KMS-11 (cell line): Measurements from ENCODE around the gene ADGRG1.

ENCODE experiments used
- H2AFZ ChIP-seq: fragments of 200-600 bp; sonication (generic); 2 replicates; pipeline ENCODE4 v1.6.1; 2016; ENCODE audit warnings: antibody characterized with exemption, mixed run types, low read depth
- H3K27ac ChIP-seq: fragments of 200-600 bp; sonication (generic); 2 replicates; pipeline ENCODE4 v1.6.1; 2016; ENCODE audit warnings: mild to moderate bottlenecking, mixed run types
- H3K27me3 ChIP-seq: fragments of 200-600 bp; sonication (generic); 2 replicates; pipeline ENCODE4 v1.6.1; 2017; ENCODE audit warnings: mild to moderate bottlenecking, low read depth, mixed run types, moderate library complexity; ENCODE audit not compliant: insufficient read depth
- H3K36me3 ChIP-seq: fragments of 200-600 bp; sonication (generic); 2 replicates; pipeline ENCODE4 v1.6.1; 2017; ENCODE audit warnings: mild to moderate bottlenecking, mixed run types; ENCODE audit not compliant: insufficient read depth
- H3K4me1 ChIP-seq: fragments of 200-600 bp; sonication (generic); 2 replicates; pipeline ENCODE4 v1.6.1; 2016; ENCODE audit warnings: mild to moderate bottlenecking, low read depth, mixed run types; ENCODE audit not compliant: poor library complexity, severe bottlenecking
- H3K4me2 ChIP-seq: fragments of 200-600 bp; sonication (generic); 2 replicates; pipeline ENCODE4 v1.7.0; 2016; ENCODE audit warnings: mild to moderate bottlenecking, mixed run types
- H3K4me3 ChIP-seq: fragments of 200-600 bp; sonication (generic); IDR thresholded peaks from 2 replicates; pipeline ENCODE4 v1.6.1; 2017; ENCODE audit warnings: low read depth, low read length, mixed read lengths; ENCODE audit not compliant: insufficient read depth
- H3K79me2 ChIP-seq: fragments of 200-600 bp; sonication (generic); 2 replicates; pipeline ENCODE4 v1.6.1; 2016; ENCODE audit warnings: low read depth, mixed run types; ENCODE audit not compliant: insufficient read depth
- H3K9ac ChIP-seq: fragments of 200-600 bp; sonication (generic); 2 replicates; pipeline ENCODE4 v1.6.1; 2016; ENCODE audit warnings: mild to moderate bottlenecking, mixed run types
- H4K20me1 ChIP-seq: fragments of 200-600 bp; sonication (generic); 2 replicates; pipeline ENCODE4 v1.6.1; 2016; ENCODE audit warnings: mild to moderate bottlenecking, mixed run types; ENCODE audit not compliant: insufficient read depth
- CTCF ChIP-seq: fragments of 200-600 bp; sonication (generic); conservative IDR thresholded peaks from 2 replicates; pipeline ENCODE4 v1.6.1; 2017; ENCODE audit warnings: low read depth, mild to moderate bottlenecking, antibody characterized with exemption, low read length, moderate library complexity, mixed read lengths

ADGRG1 gene

GRCh38 chr16:57685633-57686032 lies 57.2 kb downstream of the ADGRG1 start:
- Histone ChIP-seq H3K4me1 (no peaks in the 10 kb centered on the region), H4K20me1 (no peaks in the 10 kb centered on the region), H3K36me3 (no peaks in the 10 kb centered on the region), H3K9ac (no peak overlapping the region), H3K27me3 (no peaks in the 10 kb centered on the region), H3K4me2 (no peak overlapping the region), H2AFZ (no peak overlapping the region), H3K27ac (no peak overlapping the region), H3K4me3 (no peak overlapping the region), H3K79me2 (no peaks in the 10 kb centered on the region)
- no peak for TF ChIP-seq CTCF

- H3K4me2 ChIP-seq: no peak overlapping the region
- no peak overlapping the region for H3K4me3 ChIP-seq
- no peak overlapping the region for H3K27ac ChIP-seq
- no peak for TF ChIP-seq CTCF
- no peak overlapping the region for H2AFZ ChIP-seq
- H4K20me1 ChIP-seq: no peaks in the 10 kb centered on the region
- H3K36me3 ChIP-seq: no peaks in the 10 kb centered on the region
- H3K9ac ChIP-seq: no peak overlapping the region
- no peaks in the 10 kb centered on the region for H3K4me1 ChIP-seq
- no peaks in the 10 kb centered on the region for H3K79me2 ChIP-seq
- H3K27me3 ChIP-seq: no peaks in the 10 kb centered on the region
These were observed 58.1 kb downstream of the ADGRG1 start for GRCh38 chr16:57686577-57686976.

- no peak overlapping the region for H3K9ac ChIP-seq
- H3K27me3 ChIP-seq: no peaks in the 10 kb centered on the region
- H3K4me2 ChIP-seq: no peak overlapping the region
- TF ChIP-seq CTCF: no peak
- no peaks in the 10 kb centered on the region for H3K36me3 ChIP-seq
- H3K79me2 ChIP-seq: no peaks in the 10 kb centered on the region
- H3K27ac ChIP-seq: no peak overlapping the region
- H3K4me3 ChIP-seq: no peak overlapping the region
- no peaks in the 10 kb centered on the region for H3K4me1 ChIP-seq
- H4K20me1 ChIP-seq: no peaks in the 10 kb centered on the region
- H2AFZ ChIP-seq: no peak overlapping the region
These were observed 59.0 kb downstream of the ADGRG1 start for GRCh38 chr16:57687363-57687929.

GRCh38 chr16:57688487-57688986 lies 60.1 kb downstream of the ADGRG1 start:
- H4K20me1 ChIP-seq: no peaks in the 10 kb centered on the region
- no peak overlapping the region for H3K4me3 ChIP-seq
- H3K9ac ChIP-seq: no peak overlapping the region
- H3K36me3 ChIP-seq: no peaks in the 10 kb centered on the region
- no peak overlapping the region for H2AFZ ChIP-seq
- H3K4me1 ChIP-seq: no peaks in the 10 kb centered on the region
- no peak overlapping the region for H3K4me2 ChIP-seq
- H3K27ac ChIP-seq: no peak overlapping the region
- no peaks in the 10 kb centered on the region for H3K79me2 ChIP-seq
- TF ChIP-seq CTCF: no peak
- no peaks in the 10 kb centered on the region for H3K27me3 ChIP-seq
